Mesodermal cell (in vitro differentiated cells): ENCODE results near the gene DMAP1.

Source experiments
- H3K27ac ChIP-seq: 2 replicates; pipeline ENCODE4 v1.7.0; 2013; ENCODE audit warnings: mild to moderate bottlenecking, low read depth, low read length, moderate library complexity; ENCODE audit not compliant: severe bottlenecking
- H3K36me3 ChIP-seq: 2 replicates; pipeline ENCODE4 v1.7.1; 2013; ENCODE audit warnings: mild to moderate bottlenecking, low read length, moderate library complexity; ENCODE audit not compliant: control insufficient read depth, insufficient read depth
- H3K4me1 ChIP-seq: one replicate; pipeline ENCODE4 v1.7.1; 2013; ENCODE audit warnings: mild to moderate bottlenecking, low read length; ENCODE audit not compliant: insufficient read depth, control insufficient read depth, poor library complexity, severe bottlenecking
- H3K4me3 ChIP-seq: 2 replicates; pipeline ENCODE4 v1.7.0; 2013; ENCODE audit warnings: low read length, control low read depth, mild to moderate bottlenecking; ENCODE audit not compliant: insufficient read depth, poor library complexity, severe bottlenecking; ENCODE audit errors: extremely low read depth
- H3K9me3 ChIP-seq: 2 replicates; pipeline ENCODE4 v1.7.1; 2013; ENCODE audit warnings: mild to moderate bottlenecking, low read length, moderate library complexity; ENCODE audit not compliant: control insufficient read depth
- WGBS, 2 experiments: methylation state at CpG; one replicate each; pipeline ENCODE4 v1.1.5; 2013; ENCODE audit warnings: missing lambda C conversion rate in 2 of 2; ENCODE audit not compliant: insufficient coverage in 2 of 2; 5-methylcytosine and 5-hydroxymethylcytosine counted together

DMAP1 gene

DNA sequence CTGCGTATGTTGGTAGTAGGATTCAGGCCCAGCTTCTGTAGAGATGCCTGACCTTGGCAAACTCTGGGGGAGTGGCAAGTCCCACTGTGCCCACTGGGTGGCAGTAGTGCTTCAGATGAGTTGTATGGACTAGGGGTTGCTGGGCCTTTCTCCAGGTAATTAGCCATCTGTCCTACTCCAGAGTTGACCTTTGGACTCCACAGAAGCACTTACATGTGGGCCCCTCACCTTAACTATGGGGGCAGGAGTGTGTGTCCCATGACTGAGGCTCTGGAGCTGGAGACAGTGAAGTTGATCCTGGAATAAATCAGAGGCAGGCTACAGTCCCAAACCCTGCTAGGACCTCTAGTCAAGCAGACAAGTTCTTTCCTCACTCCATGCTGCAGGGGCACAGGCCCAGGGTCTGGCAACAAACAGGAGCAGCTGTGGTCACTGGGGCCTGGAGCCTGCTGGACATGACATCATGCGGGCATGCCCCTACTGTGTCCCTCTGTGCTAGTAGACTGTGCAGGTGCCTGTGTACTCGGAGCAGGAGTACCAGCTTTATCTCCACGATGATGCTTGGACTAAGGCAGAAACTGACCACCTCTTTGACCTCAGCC is 4.6 kb downstream of the DMAP1 start:
- Histone ChIP-seq H3K4me3 (no peak overlapping the region), H3K9me3 (no peaks in the 10 kb centered on the region), H3K4me1 (peaks cover 5% of the 10 kb centered on the region), H3K27ac (no peak overlapping the region), H3K36me3 (peaks cover 73% of the 10 kb centered on the region)
- 87 to 90% methylated on average over 4 of the region's 4 CpGs for WGBS, 2 experiments

DNA sequence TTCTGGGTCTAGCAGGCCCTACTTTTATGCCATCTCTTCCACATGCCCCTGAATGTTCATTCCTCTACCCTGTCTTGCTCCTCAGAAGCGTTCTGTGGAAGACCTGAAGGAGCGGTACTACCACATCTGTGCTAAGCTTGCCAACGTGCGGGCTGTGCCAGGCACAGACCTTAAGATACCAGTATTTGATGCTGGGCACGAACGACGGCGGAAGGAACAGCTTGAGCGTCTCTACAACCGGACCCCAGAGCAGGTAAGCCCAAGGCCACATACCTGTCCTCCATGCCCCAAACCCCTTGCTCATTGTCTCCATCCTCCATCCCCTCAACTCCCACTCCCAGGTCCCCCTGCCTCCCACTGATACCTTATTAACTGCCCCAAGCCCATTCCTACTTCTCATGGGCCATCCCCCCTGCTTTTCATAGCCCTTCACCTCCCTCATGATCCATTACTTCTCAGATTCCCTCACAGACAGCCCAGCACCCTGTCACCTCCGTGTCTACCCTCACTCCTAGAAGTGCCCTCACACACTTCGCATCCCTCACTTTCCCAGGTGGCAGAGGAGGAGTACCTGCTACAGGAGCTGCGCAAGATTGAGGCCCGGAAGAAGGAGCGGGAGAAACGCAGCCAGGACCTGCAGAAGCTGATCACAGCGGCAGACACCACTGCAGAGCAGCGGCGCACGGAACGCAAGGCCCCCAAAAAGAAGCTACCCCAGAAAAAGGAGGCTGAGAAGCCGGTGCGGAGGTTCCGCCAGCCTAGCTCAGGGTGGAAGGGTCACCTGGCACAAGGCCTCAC is 5.4 kb downstream of the DMAP1 start:
- 96 to 98% methylated on average over 22 of the region's 24 CpGs for WGBS, 2 experiments
- Histone ChIP-seq H3K9me3 (no peaks in the 10 kb centered on the region), H3K4me1 (peaks cover 5% of the 10 kb centered on the region), H3K27ac (no peak overlapping the region), H3K4me3 (no peak overlapping the region), H3K36me3 (peaks cover 73% of the 10 kb centered on the region)

DNA sequence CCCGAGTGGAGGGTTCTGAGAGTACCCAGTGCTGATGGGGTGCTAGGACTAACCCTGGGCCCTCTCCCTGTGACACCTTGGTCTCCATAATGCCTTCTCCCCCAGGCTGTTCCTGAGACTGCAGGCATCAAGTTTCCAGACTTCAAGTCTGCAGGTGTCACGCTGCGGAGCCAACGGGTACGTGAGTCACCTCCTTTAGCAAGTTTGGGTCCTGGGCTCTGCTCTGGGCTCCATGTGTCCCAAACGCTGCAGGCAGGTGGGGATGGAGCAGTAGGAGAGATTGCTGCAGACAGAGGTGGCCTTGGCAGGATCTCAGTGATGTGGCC is 6.0 kb downstream of the DMAP1 start:
- H3K4me3 ChIP-seq = no peak overlapping the region
- H3K4me1 ChIP-seq = peaks cover 2% of the 10 kb centered on the region
- peaks cover 73% of the 10 kb centered on the region for H3K36me3 ChIP-seq
- H3K9me3 ChIP-seq = no peaks in the 10 kb centered on the region
- 96 to 97% methylated on average over 6 of the region's 6 CpGs for WGBS, 2 experiments
- no peak overlapping the region for H3K27ac ChIP-seq

DNA sequence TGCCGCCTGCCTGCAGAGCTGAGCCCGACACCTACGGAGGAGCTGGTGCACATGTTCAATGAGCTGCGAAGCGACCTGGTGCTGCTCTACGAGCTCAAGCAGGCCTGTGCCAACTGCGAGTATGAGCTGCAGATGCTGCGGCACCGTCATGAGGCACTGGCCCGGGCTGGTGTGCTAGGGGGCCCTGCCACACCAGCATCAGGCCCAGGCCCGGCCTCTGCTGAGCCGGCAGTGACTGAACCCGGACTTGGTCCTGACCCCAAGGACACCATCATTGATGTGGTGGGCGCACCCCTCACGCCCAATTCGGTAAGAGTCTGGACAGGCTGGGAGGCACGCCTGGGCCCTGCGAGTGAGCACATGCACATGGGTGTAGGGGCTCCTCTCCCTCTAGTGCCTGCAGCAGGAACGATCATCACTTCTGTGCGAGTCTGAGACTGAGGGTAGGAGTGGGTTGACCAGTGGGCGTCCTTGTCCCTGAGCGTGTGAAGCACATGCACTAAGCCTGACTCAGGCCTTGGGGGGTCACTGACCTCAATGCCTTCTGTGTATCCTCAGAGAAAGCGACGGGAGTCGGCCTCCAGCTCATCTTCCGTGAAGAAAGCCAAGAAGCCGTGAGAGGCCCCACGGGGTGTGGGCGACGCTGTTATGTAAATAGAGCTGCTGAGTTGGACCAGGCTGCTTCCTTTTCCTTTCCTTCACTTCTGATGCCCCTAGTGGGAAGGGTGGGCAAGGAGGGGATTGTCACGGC is 6.9 kb downstream of the DMAP1 start:
- Histone ChIP-seq H3K4me3 (no peak overlapping the region), H3K27ac (no peak overlapping the region), H3K9me3 (no peaks in the 10 kb centered on the region), H3K4me1 (no peaks in the 10 kb centered on the region), H3K36me3 (peaks cover 66% of the 10 kb centered on the region)
- 95 to 97% methylated on average over 21 to 31 of the region's 31 CpGs for WGBS, 2 experiments

DNA sequence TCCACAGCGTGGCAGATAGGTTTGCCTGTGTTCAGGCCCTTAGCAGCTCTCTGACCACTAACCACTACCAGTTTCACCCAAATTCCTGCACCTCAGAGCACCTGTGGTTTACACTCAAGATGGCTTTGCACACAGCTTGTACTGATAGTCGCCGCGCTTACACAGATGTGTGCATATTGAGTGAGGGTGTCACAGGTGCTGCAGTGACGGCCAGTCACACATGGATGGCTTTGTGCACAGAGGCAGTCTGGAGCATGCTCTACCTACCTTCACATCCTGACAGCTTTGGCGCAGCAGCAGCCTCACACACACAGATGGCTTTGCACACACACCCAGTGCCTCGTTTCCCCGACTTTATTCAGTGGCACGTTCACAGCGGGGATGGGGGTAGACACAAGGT is 7.5 kb downstream of the DMAP1 start:
- H3K36me3 ChIP-seq = peaks cover 65% of the 10 kb centered on the region
- no peaks in the 10 kb centered on the region for H3K4me1 ChIP-seq
- H3K9me3 ChIP-seq = no peaks in the 10 kb centered on the region
- H3K4me3 ChIP-seq = no peak overlapping the region
- H3K27ac ChIP-seq = no peak overlapping the region
- WGBS, 2 experiments = 100% methylated on average over 4 to 10 of the region's 10 CpGs

DNA sequence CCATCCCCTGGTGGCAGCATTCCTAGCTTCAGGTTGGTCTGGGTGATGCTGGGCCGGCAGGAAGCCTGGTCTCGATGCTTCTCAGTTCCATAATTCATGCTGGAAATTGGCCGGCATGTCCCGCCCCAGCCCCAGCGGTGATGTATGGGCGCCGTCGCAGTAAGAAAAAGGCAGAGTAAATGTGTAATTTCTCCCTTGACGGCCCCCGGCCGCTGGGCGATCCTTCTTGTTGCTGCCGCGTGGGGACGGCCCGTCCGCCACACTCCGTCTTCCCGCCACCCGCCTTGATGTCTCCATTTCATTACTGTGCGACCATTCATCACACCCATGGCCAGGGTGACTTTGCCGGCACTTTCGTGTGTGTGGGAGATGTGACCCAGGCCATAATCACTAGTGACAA is 8.5 kb downstream of the DMAP1 start:
- Histone ChIP-seq H3K9me3 (no peaks in the 10 kb centered on the region), H3K27ac (no peak overlapping the region), H3K36me3 (peaks cover 55% of the 10 kb centered on the region), H3K4me3 (no peak overlapping the region), H3K4me1 (no peaks in the 10 kb centered on the region)
- 95 to 96% methylated on average over 23 of the region's 23 CpGs for WGBS, 2 experiments

DNA sequence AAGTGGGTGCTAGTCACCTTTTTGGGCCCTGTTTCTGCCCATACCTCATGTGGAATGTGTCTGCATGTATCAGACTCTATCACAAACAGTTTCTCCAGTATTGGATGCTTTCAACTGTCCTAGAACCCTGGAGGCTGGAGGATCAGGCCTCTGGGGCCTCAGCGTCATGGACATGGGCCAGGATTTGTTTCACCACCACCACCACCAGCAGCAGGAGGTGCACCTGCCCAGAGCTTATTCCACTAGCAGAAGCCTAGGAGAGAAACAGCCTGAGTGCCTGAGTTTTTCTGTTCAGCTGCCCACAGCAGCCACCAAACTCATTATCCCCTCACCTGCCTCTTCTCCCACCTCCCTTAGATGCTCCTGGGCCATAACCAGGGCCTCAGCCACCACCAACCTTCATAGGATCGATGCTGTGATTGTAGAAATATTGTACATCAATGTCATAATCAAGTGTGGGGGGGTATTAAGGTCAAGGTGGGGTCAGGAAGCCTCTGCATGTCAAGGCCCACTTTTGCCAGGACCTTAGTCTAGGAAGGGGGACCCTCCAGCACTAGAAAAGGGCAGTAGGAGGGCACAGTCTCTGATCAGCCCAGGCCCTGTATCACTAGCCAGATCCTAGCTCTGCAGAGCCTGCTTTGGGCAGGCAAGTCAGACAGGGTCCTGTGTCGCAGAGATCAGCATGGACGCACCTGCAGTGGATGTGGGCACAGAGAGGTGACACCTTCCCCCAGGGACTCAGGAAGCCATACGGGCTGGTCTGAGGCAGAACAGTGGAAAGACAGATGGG is 9.3 kb downstream of the DMAP1 start:
- 96% methylated on average over 2 to 4 of the region's 5 CpGs for WGBS, 2 experiments
- H3K9me3 ChIP-seq = no peaks in the 10 kb centered on the region
- no peak overlapping the region for H3K27ac ChIP-seq
- H3K4me3 ChIP-seq = no peak overlapping the region
- no peaks in the 10 kb centered on the region for H3K4me1 ChIP-seq
- H3K36me3 ChIP-seq = peaks cover 48% of the 10 kb centered on the region

DNA sequence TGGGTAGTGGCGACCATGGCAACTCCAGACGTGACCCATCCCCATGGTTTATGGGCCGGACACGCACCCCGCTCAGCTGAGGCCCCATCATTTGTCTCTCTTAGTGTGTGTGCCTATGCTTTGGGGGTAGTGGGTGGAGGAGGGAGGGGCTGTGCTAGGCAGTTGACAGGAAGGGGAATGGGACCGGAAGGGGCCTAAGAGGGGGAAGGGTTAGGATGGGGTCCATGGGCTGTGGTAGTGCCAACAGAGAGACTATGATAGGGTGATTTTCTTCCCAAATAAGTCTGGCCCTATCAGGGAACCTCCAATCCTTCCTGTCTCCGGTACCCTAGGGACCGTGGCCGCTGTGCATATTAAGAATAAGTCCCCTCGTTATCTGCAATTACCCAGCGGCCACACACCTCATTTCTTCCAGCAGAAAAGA is 9.9 kb downstream of the DMAP1 start:
- Histone ChIP-seq H3K9me3 (no peaks in the 10 kb centered on the region), H3K4me3 (no peak overlapping the region), H3K36me3 (peaks cover 43% of the 10 kb centered on the region), H3K4me1 (no peaks in the 10 kb centered on the region), H3K27ac (no peak overlapping the region)
- 89 to 92% methylated on average over 5 to 11 of the region's 11 CpGs for WGBS, 2 experiments

DNA sequence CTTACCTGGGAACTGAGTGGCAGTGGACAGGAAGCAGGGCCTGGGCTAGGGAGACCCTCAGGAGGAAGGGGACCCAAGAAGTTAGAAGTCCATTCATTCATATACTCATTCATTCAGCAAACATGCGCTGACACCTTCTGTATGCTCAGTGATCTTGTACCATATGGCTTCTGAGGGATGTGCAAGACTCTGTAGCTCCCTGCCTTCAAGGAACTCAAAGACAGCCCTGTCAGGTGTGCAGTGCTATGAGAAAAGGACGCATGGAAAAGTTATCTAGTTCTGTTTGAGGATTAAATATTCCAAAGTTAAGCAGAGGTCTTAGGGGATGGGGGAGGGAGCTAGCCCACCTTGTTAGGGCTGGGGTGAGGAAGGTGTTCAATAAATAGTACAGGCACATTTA is 12.5 kb downstream of the DMAP1 start:
- H3K9me3 ChIP-seq = no peaks in the 10 kb centered on the region
- H3K27ac ChIP-seq = no peak overlapping the region
- H3K36me3 ChIP-seq = peaks cover 27% of the 10 kb centered on the region
- H3K4me1 ChIP-seq = no peaks in the 10 kb centered on the region
- no peak overlapping the region for H3K4me3 ChIP-seq
- WGBS, 2 experiments = 89 to 100% methylated on average over 1 to 2 of the region's 2 CpGs

DNA sequence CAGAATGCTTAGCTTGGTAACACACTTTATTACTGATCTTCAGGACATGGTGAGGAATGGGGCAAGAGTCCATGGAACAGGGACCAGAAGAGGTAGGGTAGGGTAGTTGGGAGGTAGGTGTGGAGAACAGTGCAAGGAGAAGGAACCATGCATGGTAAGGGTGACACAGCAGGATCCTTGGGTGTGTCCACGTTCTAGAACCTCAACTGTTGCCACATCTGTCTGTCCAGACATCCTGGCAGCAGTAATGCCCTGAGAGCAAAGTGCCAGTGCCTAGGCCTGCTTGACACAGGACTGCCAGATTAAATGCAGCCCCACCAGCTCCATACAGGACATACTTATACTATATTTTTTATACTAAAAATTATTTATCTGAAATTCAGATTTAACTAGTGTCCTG is 13.9 kb downstream of the DMAP1 start:
- 85 to 94% methylated on average over 1 of the region's 1 CpG for WGBS, 2 experiments
- H3K36me3 ChIP-seq = peaks cover 22% of the 10 kb centered on the region
- no peak overlapping the region for H3K27ac ChIP-seq
- no peaks in the 10 kb centered on the region for H3K9me3 ChIP-seq
- H3K4me1 ChIP-seq = no peaks in the 10 kb centered on the region
- no peak overlapping the region for H3K4me3 ChIP-seq
